Uterus (tissue), 2 donors: ENCODE measurements around the gene CASTOR1.

ENCODE experiments used
- POLR2A ChIP-seq, 2 donors: fragments of 450-650 bp; IDR thresholded peaks; one replicate each; pipeline ENCODE4 v1.6.1; 2016; ENCODE audit warnings: antibody characterized with exemption in 2 of 2, mild to moderate bottlenecking in 1 of 2, moderate library complexity in 1 of 2
- TF ChIP-seq, protein P1 (sequence below), 4 experiments: fragments of 200-600 bp in 2 of 4; fragments of 450-650 bp in 2 of 4; sonication (generic) in 2 of 4; IDR thresholded peaks; one replicate each; pipeline ENCODE4 v1.5.1; 2016 to 2019; ENCODE audit warnings: antibody characterized with exemption in 4 of 4, mild to moderate bottlenecking in 2 of 4, moderate library complexity in 1 of 4

DNA sequence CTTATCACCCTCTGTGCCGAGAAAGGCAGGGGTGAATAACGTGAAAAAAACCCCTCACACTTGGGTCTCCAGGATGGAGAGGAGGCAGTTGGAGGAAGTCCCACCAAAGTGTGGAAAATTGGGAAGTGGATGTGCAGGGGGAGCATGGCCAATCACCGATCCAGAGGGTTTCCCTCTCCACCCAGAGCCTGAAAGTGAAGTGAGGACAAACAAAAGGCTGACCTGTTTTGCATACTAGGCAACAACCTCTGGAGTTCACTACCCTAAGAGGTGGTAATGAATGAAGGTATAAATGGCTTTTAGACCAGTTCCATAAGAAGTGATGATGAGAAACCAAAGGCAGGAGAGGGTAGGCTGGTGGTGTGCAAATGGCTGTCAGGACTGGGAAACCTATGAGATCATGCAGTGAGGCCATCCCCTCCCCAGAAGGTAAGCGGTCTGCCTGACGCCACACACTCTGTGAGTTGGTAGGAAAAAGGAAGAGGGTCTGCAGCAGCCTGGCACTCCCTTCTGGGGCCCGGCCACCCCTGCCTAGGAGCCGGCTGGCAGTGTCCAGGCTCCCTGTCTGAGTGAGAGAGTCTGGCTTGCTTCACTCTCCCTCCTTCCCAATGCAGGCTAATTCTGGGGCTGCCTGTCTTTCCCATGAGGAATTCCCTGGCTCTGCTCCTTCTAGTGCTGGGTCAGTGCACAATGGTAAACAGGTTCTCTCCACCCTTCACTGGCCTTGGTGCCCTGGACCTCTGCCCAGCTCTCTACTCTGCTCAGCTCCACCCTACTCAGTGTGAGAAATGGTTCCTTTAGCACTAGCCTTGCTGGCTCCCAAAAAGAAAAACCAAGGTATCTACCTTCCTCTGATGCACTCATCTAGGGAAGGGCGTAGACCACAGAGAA lies 21.8 kb upstream of the CASTOR1 start:
- TF ChIP-seq, protein P1, sequence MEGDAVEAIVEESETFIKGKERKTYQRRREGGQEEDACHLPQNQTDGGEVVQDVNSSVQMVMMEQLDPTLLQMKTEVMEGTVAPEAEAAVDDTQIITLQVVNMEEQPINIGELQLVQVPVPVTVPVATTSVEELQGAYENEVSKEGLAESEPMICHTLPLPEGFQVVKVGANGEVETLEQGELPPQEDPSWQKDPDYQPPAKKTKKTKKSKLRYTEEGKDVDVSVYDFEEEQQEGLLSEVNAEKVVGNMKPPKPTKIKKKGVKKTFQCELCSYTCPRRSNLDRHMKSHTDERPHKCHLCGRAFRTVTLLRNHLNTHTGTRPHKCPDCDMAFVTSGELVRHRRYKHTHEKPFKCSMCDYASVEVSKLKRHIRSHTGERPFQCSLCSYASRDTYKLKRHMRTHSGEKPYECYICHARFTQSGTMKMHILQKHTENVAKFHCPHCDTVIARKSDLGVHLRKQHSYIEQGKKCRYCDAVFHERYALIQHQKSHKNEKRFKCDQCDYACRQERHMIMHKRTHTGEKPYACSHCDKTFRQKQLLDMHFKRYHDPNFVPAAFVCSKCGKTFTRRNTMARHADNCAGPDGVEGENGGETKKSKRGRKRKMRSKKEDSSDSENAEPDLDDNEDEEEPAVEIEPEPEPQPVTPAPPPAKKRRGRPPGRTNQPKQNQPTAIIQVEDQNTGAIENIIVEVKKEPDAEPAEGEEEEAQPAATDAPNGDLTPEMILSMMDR (IDR thresholded peaks at IDR 0.05): no peak
- peak in 1 of 2 donors; percentile 35 for TF ChIP-seq POLR2A (IDR thresholded peaks at IDR 0.05)
